Uterus (tissue), 2 donors: ENCODE data around the gene SIK1.
"Not testable (repeated sequence)": the region's sequence is repeated elsewhere in the genome, so short reads cannot be mapped to it uniquely, and the experiment has no call there.

ENCODE experiments used
- CTCF ChIP-seq, 4 experiments: fragments of 200-600 bp in 2 of 4; fragments of 450-650 bp in 2 of 4; sonication (generic) in 2 of 4; IDR thresholded peaks; one replicate each; pipeline ENCODE4 v1.5.1; 2016 to 2019; ENCODE audit warnings: antibody characterized with exemption in 4 of 4, mild to moderate bottlenecking in 2 of 4, moderate library complexity in 1 of 4
- POLR2A ChIP-seq, 2 donors: fragments of 450-650 bp; IDR thresholded peaks; one replicate each; pipeline ENCODE4 v1.6.1; 2016; ENCODE audit warnings: antibody characterized with exemption in 2 of 2, mild to moderate bottlenecking in 1 of 2, moderate library complexity in 1 of 2

- not testable (repeated sequence) for TF ChIP-seq CTCF, POLR2A (IDR thresholded peaks at IDR 0.05)
These were observed 38.2 kb upstream of the SIK1 start for GRCh38 chr21:43465159-43465558.
